AG09309 (cell line): ENCODE results near the gene PKN2.

Experiments
- DNase-seq: peaks from one replicate; pipeline ENCODE4 v3.0.0-alpha.2; 2010; ENCODE audit warnings: low read depth
- H3K4me3 ChIP-seq: 2 replicates; pipeline ENCODE4 v1.5.1; 2011; ENCODE audit warnings: mild to moderate bottlenecking, low read depth, low read length, moderate library complexity; ENCODE audit not compliant: control insufficient read depth
- TF ChIP-seq, protein P1 (sequence below): IDR thresholded peaks from 2 replicates; pipeline ENCODE4 v1.5.1; 2011; ENCODE audit warnings: mild to moderate bottlenecking, low read depth, low read length, inconsistent platforms; ENCODE audit not compliant: insufficient read depth, control insufficient read depth; ENCODE audit errors: missing control alignments

PKN2 gene

DNA sequence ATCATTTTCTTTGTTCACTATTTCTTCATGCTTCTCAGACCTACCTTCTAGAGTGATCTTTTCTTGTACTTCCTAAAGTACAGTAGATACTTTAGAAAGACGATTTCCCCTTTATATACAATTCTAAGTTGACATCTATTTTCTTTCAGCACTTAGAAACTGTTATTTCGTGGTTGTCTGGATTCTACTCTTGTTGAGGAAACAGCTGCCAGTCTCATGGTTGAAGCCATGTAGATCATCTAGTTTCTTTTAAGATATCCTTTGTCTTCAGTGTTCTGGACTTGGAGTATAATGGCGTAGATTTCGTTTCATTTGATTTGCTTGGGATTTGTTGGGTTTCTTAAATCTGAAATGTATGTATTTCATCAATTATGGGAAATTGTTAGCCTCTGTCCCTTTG, 67.6 kb downstream of the PKN2 start:
- H3K4me3 ChIP-seq = no peak overlapping the region
- no peak for DNase-seq
- TF ChIP-seq, protein P1, sequence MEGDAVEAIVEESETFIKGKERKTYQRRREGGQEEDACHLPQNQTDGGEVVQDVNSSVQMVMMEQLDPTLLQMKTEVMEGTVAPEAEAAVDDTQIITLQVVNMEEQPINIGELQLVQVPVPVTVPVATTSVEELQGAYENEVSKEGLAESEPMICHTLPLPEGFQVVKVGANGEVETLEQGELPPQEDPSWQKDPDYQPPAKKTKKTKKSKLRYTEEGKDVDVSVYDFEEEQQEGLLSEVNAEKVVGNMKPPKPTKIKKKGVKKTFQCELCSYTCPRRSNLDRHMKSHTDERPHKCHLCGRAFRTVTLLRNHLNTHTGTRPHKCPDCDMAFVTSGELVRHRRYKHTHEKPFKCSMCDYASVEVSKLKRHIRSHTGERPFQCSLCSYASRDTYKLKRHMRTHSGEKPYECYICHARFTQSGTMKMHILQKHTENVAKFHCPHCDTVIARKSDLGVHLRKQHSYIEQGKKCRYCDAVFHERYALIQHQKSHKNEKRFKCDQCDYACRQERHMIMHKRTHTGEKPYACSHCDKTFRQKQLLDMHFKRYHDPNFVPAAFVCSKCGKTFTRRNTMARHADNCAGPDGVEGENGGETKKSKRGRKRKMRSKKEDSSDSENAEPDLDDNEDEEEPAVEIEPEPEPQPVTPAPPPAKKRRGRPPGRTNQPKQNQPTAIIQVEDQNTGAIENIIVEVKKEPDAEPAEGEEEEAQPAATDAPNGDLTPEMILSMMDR = no peak

DNA sequence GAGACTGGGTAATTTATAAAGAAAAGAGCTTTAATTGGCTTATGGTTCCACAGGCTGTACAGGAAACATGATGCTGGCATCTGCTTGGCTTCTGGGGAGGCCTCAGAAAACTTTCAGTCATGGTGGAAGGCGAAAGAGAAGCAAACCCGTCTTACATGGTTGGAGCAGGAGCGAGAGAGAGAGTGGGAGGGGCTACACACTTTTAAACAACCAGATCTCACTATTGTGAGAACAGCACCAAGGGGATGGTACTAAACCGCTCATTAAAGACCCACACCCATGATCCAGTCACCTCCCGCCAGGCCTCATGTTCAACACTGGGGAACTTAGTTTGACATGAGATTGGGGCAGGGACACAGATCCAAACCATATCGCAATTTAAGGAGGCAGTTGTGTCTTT, 69.4 kb downstream of the PKN2 start:
- TF ChIP-seq, protein P1 = no peak
- H3K4me3 ChIP-seq = no peak overlapping the region
- DNase-seq = no peak

DNA sequence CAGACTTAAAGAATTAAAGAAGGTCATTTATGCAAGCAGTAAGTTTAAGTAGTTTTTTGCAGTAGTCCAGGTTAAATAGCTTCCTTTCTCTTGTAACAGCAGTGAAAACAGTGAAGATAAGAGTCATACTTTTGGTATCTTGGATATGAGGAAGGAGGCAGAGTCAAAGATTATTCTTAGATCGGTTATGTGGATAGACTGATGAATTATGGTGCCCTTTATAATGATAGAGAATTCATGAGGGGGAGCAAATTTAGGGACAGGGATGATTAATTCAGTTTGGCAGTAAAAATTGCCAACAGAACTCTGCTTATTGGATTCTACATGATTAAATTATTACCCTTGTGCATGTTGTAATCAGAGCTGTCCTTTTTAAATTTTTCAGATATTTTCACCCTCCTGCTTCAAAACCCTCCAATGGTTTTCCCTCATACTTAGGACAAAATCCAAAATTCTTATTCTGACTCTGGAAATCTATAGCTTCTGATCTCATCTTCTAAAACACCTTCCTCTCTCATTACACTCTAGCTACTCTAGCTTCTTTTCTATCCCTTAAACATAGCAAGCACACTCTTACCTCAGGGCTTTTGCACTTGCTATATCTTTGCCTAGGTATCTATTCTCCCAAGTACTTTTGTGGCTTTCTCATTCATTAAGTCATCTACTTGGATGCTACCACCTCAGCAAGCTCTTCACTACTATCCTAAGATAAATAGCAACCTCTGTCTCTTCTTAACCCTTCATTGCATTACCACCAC, 79.8 kb downstream of the PKN2 start:
- no peak overlapping the region for H3K4me3 ChIP-seq
- TF ChIP-seq, protein P1 = no peak
- DNase-seq = peak; percentile 41

GRCh38 chr1:88768187-88768586, 84.1 kb downstream of the PKN2 start:
- no peak overlapping the region for H3K4me3 ChIP-seq
- no peak for DNase-seq
- TF ChIP-seq, protein P1 = no peak

DNA sequence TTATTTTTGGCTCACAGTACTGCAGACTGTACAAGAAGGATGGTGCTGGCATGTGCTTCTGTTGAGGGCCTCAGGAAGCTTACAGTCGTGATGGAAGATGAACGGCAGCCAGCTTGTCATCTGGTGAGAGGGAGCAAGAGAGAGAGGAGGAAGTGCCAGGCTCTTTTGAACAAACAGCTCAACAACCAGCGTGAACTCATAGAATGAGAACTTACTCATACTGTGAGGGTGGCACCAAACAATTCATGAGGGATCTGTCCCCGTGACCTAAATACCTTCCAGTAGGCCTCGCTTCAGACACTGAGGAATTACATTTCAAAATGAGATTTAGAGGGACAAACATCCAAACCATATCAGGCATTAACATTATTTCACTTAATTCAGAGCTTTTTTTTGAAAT, 84.7 kb downstream of the PKN2 start:
- no peak overlapping the region for H3K4me3 ChIP-seq
- TF ChIP-seq, protein P1 = no peak
- DNase-seq = no peak

DNA sequence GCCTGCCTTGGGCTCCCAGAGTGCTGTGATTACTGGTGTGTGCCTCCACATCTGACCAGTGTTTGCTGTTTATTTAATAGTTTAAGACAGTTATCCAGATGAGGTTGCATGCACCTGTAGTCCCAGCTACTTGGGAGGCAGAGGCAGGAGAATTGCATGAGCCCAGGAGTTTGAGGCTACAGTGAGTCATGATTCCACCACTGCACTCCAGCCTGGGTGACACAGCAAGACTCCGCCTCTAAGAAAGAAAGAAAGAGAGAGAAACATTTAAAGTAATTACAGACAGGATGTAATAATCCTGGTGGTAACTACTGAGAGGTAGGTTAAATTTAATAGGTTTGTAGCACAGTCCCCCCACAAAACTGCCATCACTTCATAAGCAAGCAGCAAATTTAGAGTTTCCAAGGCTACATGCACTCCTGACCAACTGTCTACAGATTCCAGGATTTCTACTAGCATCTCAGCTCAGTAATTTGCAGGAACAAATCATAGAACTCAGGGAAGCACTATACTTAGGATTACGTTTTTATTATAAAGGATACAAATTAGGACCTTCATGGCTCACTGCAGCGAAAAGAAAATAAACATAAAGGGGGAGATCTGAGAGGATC, 89.6 kb downstream of the PKN2 start:
- no peak overlapping the region for H3K4me3 ChIP-seq
- peak; percentile 4 for DNase-seq
- TF ChIP-seq, protein P1 = no peak

DNA sequence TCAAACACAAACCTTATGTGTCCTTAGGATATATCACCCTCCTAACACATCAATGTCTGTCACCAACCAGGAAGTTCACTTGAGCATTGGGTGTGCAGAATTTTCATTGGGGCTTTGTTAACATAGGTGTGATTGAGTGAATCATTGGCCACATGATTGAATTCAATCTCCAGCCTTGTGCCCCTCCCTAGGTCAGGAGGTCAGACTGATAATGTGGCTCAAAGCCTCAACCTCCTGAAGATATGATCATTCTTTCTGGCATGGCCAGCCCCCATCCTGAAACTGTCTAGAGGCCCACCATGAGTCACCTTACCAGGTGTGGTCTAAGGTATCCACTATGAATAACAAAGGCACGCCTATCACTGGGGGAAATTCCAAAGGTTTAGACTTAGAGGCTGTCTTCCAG, 90.1 kb downstream of the PKN2 start:
- no peak for DNase-seq
- H3K4me3 ChIP-seq = no peak overlapping the region

More for the DNA sequence above, 90.1 kb downstream of the PKN2 start:
- TF ChIP-seq, protein P1 = no peak
